HG03066 (cell line): ENCODE results near the gene EIF2B2.
"Not testable (repeated sequence)": the region's sequence is repeated elsewhere in the genome, so short reads cannot be mapped to it uniquely, and the experiment has no call there.

Source experiments
- ATAC-seq: cut with Tn5 transposase; IDR thresholded peaks from one replicate; pipeline ENCODE4 v1.9.1; 2021; ENCODE audit warnings: low read depth; ENCODE audit not compliant: unreplicated experiment

Gene EIF2B2

DNA sequence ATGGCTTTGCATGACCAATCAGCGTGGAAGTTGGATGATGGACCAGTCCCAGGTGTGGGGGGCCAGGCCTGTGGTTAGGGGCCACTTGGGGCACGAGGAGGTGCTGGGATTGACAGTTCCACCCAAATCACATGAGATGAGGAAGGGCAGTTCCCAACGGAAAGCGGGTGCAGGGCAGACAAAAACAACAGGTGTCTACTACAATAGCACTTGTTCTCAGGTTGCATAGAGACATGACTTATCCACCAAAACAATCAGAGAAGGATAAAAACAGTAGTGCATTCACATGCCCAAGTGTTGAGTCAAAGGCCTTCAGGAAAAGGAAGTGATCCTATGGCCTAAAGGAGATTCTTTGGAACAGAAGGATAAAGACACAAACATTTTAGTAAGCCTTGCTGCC, 14.6 kb upstream of the EIF2B2 start:
- no peak for ATAC-seq

DNA sequence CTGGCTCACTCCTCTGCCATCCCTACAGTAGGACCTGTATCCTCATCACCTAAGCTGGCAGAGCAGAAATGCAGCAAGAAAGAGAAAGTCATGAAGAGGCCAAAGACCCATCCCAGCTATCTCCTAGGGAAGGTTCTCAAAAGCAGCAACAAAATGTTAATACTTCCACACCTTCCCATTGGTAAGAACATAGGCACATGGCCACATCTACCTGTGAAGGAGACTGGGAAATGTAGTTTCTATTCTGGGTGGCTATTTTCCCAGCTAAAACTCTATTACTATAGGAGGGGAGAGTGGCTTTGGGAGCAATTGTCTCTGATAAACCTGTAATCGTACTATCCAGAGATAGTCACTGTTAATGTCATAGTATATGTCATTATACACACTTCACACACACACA, 13.7 kb upstream of the EIF2B2 start:
- no peak for ATAC-seq

DNA sequence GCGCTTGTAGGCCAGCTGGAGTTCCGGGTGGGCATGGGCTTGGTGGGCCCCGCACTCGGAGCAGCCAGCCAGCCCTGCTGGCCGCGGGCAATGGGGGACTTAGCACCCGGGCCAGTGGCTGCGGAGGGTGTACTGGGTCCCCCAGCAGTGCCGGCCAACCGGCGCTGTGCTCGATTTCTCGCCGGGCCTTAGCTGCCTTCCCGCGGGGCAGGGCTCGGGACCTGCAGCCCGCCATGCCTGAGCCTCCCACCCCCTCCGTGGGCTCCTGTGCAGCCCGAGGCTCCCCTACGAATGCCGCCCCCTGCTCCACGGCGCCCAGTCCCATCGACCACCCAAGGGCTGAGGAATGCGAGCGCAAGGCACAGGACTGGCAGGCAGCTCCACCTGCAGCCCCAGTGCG, 8.5 kb upstream of the EIF2B2 start:
- not testable (repeated sequence) for ATAC-seq

DNA sequence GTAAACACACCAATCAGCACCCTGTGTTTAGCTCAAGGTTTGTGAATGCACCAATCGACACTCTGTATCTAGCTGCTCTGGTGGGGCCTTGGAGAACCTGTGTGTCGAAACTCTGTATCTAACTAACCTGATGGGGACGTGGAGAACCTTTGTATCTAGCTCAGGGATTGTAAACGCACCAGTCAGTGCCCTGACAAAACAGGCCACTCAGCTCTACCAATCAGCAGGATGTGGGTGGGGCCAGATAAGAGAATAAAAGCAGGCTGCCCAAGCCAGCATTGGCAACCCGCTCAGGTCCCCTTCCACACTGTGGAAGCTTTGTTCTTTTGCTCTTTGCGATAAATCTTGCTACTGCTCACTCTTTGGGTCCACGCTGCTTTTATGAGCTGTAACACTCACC, 6.9 kb upstream of the EIF2B2 start:
- not testable (repeated sequence) for ATAC-seq

DNA sequence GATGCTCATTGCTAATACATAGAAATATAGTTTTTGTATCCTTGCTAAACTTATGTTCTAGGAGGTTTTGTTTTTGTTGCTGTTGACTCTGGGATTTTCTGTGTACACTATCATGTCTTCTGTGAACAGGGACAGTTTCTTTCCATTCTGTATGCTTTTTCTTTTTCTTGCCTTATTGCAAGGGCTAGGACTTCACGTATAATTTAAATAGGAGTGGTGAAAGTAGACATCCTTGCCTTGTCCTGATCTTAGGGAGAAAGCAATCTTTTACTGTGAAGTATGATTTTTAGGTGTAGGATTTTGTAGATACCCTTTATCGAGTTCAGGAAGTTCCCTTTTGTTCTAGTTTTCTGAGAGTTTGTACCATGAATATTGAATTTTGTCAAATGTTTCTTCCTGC, 1.5 kb upstream of the EIF2B2 start:
- ATAC-seq: no peak

DNA sequence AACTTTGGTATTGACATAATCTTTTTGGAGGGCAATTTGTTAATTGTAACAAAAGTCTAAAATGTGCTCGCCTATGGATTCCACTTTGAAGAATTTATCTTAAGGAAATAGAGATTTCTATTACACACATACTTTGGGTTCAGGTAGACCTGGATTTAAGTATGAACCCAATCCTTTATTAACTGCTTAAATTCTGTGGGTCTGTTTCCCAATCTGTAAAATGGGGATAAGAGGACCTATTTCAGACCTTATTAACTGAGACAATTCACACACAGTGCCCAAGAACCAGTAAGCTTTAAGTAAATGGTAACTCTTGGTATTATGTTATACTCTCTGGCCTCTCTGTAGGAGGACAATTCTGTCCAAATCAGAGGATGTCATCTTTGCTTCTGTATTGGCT, 822 bp upstream of the EIF2B2 start:
- ATAC-seq: no peak

DNA sequence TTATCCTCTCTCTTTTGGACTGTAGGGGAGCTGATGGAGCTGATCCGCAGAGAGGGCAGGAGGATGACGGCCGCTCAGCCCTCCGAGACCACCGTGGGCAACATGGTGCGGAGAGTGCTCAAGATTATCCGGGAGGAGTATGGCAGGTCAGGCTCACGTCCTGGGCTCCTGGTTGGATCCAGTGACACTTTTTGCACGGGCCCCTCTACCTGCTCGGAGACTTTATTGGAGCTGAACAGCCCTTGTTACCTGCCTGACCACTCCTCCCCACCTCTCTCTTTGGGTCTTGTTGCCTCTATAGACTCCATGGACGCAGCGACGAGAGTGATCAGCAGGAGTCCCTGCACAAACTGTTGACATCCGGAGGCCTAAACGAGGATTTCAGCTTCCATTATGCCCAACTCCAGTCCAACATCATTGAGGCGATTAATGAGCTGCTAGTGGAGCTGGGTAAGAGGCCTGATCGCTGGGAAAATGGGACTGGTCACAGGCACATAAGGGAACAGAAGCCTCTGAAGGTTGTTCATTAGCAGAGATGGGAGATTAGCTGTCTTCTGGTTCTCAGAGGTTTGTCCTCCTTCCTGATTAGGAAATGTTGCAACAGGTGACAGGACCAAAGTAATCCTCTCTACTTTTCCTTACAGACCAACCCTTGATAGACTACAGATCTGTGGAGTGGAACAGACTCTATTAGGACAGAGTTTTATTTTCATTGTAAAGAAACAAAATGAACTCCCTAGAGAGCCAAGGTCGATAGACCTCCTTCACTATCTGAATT, 718 bp downstream of the EIF2B2 start:
- no peak for ATAC-seq

DNA sequence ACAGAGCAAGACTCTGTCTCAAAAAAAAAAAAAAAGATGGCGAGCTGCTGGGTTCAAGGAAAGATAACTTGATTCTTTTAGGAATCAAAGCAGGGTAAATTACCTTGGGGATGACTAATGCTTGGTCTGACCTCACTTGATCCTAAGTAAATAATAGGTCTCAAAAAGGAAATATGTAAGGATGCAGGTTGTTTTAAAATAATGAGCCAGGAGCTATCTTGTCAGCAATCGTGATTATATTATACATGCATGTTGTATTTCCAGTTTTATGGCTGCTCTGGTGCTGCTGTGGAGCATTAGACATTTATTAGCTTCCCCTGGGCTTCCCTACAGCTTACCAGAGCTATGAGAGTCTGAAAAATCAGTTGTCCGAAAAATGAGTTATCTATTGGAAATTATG, 2.6 kb downstream of the EIF2B2 start:
- ATAC-seq: no peak

DNA sequence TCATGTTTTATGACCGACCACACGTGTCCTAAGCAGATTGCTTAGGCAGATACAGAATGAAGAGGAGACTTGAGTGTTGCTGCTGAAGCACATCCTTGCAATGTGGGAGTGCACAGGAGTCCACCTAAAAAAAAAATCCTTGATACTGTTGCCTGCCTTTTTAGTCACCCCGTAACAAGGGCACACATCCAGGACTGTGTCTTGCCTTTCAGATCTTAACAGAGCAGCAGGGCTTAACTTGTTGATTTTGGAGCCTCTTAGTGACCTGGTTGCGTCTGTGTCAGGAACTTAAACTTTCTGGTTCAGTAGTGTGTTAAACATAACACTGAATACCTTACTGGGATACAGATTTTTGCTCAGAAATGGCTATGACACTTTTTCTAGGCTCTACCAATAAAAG, 6.5 kb downstream of the EIF2B2 start:
- ATAC-seq: no peak

DNA sequence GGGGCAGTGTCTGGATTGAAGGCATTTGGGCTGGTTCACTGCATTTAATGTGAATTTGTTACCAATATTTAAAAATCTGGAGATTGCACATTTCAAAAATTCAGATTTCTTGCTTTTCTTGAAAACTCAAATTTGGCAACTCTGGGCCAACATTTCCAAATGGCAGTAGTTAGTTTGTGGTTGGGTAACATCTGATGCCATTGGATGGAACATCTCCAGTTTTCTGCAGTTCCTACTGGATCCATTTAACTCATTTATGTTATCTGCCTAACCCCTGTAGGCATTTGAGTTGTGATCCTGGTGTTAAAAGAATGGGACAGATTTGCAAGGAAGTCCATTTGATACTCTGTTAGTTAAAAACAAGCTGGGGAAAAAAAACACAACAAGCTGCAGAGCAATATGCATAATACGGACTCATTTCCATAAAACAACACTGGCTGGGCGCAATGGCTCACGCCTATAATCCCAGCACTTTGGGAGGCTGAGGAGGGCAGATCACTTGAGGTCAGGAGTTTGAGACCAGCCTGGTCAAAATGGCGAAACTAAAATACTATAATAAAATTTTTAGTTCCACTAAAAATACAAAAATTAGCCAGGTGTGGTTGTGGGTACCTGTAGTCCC, 7.9 kb downstream of the EIF2B2 start:
- no peak for ATAC-seq

DNA sequence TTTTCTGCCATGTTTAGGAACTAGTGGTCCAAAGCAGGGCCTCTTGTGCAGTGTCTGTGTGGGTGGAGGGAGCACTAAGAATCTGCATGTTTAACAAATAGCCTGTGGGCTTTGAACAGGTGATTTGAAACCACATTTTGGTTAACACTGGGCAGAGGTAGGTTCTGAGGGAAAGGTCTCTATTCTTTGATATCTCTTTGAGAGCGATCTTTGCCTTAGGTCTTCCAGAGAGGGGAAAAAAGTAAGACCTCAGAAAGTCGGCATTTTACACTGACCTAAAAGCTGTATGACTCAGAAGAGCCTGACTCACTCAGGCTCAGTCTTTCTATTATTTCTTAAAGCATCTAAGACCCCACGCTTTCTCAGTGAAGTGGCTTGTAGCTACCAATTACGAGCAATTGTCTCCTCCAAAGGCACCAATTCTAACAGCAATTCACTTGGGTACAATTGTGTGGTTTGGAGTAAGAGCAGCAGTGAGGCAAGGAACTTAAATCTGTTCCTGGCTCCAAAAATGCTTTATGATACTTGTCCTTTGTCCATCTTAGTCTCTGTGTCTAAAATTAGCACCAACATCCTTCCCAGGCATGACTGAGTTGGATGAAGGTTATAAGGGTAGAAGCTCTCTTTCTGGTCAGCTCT, 8.8 kb downstream of the EIF2B2 start:
- no peak for ATAC-seq

DNA sequence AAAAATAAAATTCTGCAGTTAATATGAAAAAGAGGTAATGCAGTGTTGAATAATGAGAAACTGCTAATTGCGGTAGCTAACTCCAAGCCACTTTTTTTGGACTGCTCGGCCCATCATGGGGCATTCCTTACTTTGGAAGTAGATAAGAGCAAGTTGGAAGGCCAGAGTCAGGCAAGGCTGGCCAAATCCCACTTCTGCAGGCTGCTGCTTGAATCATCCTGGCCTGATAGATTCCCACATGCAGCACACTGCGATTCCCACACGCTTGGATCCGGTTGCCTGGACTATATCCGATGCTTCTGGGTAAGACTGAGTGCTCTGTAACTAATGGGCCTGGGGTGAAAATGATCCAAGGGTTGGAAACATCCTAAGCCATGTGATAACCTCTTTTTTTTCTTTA, 10.6 kb downstream of the EIF2B2 start:
- no peak for ATAC-seq

DNA sequence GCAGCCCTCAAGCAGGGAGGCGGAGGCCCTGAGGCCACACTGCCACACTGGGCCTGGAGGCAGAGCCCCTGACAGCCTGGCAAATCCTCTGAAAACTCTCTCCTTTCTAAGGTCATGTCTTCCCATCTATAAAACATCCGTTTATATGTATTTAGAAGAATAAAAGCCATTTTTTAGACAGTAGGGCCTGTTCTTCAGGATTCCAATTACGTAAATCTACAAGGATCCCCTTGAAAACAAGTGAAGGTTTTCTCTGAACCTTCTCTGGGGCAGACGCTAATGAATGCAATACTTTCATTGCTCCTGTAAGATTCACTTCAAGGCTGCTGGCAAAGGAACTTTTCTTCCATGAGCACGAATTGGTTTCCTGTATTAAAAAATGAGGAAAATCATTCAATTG, 12.8 kb downstream of the EIF2B2 start:
- no peak for ATAC-seq

DNA sequence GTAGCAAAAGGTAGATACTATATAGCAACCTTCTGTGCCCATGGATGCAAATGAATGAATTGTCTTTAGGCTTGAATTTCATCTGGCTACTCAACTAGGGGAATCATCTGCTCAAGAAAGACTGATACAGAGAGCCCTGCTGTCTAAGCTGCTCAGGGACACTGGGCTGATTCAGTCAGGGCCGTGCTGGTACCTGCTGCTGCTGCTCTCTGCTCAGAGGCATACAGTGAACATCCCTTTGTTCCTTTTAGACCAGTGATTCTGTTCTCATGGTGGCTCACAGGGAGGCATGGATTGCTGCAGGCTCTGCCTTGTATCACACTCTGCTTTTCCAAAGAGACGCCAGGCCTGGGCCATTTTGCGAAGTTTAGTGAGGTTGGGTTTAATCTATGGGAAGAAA, 14.1 kb downstream of the EIF2B2 start:
- no peak for ATAC-seq

DNA sequence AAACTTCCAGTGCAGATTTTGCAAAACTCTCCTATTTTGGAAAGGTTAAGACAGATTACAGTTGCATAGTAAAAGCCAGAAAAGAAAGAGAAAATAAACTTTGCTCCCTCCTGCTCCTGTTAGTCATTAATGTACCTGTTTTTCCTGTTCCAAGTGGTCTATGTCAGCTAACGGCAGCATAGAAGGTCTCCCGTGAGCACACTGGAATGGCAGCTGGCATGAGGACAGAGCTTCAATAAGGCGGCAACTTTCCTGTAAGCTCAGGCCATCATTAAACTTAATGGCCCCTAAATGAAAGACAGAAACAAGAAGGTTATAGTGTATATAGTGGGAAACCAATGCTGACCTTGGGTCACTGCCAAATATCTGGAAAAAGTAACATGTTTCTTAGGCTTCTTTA, 16.0 kb downstream of the EIF2B2 start:
- no peak for ATAC-seq

DNA sequence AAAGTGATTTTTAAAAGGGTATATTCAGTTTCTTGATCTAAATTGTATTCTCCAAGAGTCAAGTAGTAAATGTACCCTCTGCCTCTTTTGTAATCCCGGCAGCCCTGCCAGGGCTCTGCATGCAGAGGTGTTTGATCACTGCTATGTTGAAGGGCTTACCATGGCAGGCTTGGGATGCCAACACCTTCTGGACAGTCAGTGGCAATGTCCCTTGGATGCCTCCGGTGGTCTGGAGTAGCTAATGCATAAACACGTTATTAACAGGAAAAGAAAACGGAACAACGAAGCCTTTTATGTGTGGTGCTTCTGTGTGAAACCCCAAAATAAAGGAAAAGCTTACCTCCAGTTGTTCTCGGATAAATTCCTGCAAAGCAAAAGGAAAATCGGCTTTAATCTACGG, 19.9 kb downstream of the EIF2B2 start:
- ATAC-seq: no peak

DNA sequence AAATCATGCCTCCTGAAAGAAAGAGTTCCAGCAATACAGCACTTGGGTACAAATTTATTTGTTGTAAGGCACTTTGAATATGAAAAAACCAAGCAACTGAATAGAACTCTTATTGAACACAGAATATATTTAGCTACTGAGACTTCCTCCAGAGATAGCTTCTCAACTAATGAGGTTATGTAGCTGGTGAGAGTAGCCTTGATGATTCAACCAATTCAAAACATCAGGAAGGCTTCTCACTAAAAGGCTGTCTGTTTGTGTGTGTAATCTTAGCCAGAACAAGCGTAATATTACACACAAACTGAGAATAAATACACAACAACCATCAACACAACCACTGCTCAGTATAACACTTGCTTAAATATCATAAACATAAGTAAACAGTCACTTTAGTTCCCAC, 20.4 kb downstream of the EIF2B2 start:
- no peak for ATAC-seq

DNA sequence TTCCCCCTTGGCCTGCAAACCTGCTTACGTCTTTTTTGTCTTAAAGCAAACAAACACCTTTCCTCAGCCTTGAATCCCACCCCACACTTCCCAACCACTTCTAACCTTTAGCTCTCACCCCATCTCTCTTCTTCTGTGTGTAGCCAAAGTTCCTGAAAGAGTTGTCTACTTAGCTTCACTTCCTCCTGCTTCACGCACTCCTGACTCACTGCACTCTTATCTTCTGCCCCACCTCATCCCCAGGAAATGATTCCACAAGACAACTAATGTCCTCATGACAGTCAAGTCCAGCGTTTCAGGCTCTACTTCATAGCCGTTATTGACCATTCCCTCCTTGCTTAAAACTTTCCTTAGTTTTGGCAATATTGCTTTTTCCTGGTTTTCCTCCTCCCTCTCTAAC, 22.4 kb downstream of the EIF2B2 start:
- ATAC-seq: no peak

DNA sequence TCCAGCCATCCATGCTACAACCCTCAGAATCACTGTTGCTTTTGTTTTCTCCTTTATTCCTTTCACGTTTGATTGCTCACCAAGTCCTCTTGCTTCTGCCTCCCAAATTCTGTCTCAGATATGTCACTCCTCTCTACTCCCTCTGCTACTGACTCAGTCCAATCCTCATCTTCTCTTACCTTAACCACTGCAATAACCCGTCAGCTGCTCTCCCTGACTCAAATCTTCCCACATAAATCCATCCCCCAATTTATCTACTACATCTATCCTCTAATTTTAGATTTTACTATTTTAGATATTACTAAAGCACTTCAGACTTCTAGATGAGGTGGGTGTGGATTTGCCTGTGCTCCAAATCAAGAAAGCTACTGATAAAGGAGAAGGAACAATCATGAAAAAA, 23.2 kb downstream of the EIF2B2 start:
- ATAC-seq: no peak

DNA sequence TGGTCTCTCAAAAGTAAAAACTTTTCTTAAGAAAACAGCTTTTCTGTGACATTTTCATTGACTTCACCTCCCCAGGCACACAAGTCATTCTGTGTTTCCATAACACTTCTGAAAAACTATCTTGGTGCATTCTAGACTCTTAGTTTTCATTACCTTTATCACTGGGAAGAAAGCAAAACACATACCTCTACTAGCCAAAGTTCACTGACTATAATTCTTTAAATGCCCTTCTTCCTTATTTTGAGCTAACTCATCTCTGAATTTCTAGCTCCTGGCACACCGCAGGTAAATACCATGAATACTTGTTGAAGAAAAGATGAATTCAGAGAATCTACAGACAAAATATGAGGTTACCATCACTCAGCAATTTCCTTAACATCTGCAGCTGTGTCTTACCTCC, 27.4 kb downstream of the EIF2B2 start:
- ATAC-seq: no peak

DNA sequence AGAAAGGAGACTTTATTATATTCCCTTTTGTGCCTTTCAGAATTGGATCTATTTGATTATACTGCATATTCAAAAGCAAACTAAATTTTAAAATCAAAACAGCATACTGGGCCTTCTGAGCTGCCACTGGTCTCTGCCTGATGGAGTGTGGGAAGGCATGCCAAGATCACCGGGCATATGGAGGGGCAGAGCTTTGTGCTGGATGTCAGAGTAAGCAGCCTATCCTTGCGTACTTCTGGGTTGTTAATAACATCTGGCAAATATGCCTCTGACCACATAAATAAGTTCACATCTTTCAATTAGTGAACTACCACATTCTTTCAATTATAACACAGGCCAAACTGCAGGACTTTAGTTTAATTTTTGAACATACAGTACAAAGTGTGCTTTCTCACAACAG, 30.2 kb downstream of the EIF2B2 start:
- ATAC-seq: no peak

DNA sequence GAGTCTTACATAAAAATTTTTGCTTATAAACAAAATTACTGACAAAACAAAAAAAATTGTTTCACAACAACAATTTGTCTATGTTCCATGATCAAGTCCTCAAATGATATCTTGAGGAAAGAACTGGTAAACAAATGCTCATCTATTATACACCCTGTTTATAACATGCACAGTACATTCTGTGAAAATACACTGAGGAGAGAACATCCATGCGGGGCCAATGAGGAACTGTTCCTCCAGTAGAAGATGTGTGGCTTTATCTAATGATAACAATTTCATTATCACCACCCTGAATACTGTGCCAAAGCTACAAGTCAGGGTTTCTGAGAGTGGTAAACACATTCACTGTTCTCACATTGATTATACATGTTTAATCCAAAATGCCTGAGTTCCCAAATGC, 37.8 kb downstream of the EIF2B2 start:
- ATAC-seq: no peak
